Sigmoid colon (tissue), 4 donors: ENCODE results near the gene CDH22.

Source experiments
- POLR2A ChIP-seq, 2 donors: fragments of 450-650 bp; IDR thresholded peaks; one replicate each; pipeline ENCODE4 v1.6.1; 2016; ENCODE audit warnings: antibody characterized with exemption in 2 of 2, mild to moderate bottlenecking in 2 of 2, moderate library complexity in 2 of 2
- POLR2AphosphoS5 ChIP-seq, 4 donors: sonication (generic); formaldehyde crosslinking; IDR thresholded peaks; one replicate each; pipeline ENCODE4 v1.6.1; 2017; ENCODE audit warnings: antibody characterized with exemption in 4 of 4
- TF ChIP-seq, protein P1 (sequence below), 4 experiments: fragments of 450-650 bp in 3 of 4; fragments of 200-600 bp in 1 of 4; IDR thresholded peaks; one replicate each; pipeline ENCODE4 v1.5.1; 2016 to 2019; ENCODE audit warnings: antibody characterized with exemption in 4 of 4, mild to moderate bottlenecking in 3 of 4, moderate library complexity in 2 of 4

DNA sequence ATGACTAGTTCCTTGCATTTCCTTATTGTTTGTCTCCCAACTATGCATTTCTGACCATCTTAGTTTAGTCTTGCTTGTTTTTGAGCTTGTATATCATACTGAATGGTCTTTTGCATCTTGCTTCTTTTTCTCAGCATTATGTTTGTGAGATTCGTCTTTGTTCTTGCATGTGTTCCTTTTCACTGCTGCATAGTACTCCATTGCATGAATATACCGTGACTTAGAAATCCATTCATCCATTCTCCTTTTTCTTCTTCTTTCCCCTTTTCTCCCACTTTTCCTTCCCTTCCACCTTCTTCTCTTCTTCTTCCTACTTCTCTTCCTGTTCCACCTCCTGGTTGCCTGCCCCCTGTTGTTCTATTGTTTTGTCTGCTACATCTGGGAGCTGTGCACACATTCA lies 42.8 kb downstream of the CDH22 start:
- TF ChIP-seq, protein P1, sequence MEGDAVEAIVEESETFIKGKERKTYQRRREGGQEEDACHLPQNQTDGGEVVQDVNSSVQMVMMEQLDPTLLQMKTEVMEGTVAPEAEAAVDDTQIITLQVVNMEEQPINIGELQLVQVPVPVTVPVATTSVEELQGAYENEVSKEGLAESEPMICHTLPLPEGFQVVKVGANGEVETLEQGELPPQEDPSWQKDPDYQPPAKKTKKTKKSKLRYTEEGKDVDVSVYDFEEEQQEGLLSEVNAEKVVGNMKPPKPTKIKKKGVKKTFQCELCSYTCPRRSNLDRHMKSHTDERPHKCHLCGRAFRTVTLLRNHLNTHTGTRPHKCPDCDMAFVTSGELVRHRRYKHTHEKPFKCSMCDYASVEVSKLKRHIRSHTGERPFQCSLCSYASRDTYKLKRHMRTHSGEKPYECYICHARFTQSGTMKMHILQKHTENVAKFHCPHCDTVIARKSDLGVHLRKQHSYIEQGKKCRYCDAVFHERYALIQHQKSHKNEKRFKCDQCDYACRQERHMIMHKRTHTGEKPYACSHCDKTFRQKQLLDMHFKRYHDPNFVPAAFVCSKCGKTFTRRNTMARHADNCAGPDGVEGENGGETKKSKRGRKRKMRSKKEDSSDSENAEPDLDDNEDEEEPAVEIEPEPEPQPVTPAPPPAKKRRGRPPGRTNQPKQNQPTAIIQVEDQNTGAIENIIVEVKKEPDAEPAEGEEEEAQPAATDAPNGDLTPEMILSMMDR (IDR thresholded peaks at IDR 0.05): no peak
- TF ChIP-seq POLR2A (IDR thresholded peaks at IDR 0.05): no peak
- no peak for TF ChIP-seq POLR2AphosphoS5 (IDR thresholded peaks at IDR 0.05)
